Brain pericyte (primary cell): ENCODE data around the gene GFI1.

Experiments
- DNase-seq: peaks from one replicate; pipeline ENCODE4 v3.0.0-alpha.2; 2012; ENCODE audit warnings: low read depth, low spot score

Gene GFI1

GRCh38 chr1:92488416-92488815 is 1.7 kb upstream of the GFI1 start:
- DNase-seq = no peak

DNA sequence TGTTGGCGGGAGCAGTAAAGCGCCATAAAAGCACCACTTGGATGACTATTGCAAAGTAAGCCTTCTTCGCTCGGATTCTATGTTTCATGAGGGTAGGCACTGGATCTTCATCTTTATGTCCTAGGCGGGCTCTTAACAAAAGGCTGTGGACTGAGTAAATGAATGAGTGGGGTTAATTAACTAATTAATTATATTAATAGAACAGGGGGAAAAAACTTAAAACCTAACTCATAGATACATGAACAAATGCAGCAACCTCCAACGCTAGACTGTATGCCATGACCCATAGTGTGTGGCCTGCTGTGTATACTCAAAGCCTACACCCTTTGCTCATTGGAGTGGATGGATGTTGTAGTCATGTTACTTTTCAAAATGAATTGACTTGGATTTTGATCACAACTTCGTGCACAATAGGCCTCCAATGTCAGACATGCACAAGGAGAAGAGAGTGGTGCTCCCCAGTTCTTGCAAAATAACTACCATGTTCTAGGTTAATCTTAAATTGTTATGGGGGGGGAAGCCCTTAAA is 417 bp upstream of the GFI1 start:
- no peak for DNase-seq

DNA sequence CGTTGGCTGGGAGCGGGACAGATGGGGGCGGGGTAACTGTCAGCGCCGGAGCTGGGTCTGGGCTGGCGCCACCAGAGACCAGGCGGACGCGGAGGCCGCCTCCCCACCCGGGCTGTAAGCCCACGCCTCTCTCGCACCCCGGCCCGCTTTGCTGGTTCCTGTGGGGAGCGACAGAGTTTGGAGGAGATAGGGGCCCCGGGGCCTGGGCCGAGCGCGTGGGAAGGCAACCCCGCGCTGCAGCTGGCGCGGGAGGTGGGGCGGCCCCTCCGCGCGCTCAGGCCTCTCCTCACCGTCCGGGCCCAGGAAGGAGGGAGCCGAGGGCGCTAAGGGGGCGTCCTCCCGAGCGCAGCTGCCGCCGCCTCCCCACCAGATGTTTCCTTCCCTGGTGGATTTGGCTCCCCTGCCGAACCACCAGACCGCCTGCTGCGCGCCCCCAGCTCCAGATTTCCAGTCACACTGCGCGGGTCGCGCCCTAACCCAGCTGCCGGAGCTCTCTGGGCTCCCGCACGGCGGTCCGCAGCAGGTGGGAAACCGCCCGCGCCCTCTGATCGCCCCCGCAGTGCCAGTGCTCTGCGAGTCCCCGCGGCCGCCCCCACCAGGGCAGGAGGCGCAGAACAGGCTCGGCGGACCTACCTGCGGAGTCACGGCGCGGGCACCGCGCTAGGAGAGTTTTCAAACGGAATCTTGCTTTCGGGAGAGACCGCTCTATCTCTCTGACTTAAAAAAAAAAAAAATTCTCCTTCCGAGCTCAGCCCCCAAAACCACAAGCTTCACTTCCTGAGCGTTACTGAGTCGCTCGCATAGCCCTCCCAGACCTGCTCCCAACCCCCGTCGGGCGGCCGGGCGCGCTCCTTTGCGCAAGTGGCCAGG is 1.1 kb downstream of the GFI1 start:
- DNase-seq = no peak

DNA sequence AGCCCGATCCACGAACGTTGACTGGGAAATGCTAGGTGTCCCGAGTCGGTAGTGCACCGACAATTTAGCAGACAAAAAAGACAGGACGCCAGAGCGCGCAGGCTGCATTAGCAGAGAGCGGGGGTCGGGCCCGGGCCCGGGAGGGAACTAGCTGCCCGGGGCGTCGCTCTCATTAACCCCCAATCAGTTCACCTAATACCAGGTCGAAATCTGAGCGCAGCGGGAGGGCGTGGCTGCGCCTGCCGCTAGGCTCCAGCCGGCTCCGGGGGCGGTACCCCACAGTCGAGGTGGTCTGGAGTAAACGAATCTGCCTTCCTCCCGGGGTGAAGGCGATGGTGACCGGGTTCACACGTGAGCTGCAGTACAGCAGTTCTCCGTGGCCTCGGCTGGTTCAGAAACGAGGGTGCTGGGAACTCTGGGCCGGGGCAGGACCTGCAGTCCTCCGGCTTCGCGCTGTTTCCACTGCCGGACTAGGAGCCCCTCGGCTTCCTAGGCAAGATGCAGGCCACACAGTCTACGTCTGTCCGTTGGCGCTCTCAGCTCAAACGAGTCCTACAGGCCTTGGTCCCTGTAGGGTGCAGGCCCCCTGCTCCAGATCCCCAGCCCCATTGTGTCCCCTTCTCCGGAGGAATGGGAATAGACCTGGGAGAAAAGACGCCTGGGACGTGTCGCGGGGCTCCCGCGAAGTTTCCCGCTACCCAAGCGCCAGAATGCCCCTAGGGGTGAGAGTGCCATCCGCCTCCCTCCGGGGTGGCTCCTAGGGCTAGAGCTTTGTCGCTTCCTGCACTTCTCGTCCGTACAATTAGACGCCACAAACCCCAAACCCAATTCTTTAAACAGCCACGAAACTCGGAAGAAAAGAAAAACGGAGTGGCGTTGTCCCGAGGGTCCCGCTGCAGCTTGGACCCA is 2.0 kb downstream of the GFI1 start:
- DNase-seq = no peak

DNA sequence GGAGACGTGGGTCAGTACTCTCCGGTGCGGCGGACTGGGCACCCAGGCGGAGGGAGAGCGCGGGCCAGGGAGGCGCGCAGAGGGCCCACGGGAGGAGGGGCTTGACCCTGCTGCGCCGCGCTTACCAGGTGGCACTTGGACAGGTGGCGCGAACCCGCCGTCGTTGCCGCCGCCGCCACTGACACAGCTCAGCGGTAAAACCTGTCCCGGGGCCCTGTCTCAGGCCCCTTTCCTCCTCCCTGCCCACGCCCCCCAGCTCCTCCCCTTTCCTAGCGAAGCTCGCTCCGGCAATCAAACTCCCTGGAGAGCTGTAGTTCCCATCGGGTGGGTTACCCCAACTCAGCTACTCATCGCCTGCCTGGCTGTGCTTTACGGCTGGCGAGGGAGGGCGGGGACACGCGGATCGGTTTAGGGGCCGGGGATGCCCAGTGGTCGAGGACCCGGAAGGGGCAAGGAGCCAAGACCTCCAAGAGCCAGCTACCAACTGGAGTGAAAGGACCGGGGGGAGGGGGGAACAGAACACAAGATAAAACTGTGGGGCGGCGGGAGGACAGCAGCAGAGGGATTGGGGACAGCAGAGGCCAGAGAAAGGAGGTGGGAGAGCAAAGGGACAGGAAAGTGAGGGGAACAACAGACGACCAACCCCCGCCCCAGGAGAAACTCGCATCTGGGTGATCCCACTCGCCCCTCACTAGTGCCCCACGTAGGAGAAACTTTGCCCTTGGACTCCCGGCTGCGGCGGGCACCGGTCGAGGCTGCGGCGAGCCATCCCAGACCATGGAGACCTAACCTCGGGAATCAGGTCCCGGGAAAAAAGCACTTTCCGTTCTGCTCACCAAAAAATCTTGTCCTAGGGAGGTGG is 2.9 kb downstream of the GFI1 start:
- DNase-seq = no peak

- no peak for DNase-seq
These were observed 3.8 kb downstream of the GFI1 start for GRCh38 chr1:92482665-92483609.

DNA sequence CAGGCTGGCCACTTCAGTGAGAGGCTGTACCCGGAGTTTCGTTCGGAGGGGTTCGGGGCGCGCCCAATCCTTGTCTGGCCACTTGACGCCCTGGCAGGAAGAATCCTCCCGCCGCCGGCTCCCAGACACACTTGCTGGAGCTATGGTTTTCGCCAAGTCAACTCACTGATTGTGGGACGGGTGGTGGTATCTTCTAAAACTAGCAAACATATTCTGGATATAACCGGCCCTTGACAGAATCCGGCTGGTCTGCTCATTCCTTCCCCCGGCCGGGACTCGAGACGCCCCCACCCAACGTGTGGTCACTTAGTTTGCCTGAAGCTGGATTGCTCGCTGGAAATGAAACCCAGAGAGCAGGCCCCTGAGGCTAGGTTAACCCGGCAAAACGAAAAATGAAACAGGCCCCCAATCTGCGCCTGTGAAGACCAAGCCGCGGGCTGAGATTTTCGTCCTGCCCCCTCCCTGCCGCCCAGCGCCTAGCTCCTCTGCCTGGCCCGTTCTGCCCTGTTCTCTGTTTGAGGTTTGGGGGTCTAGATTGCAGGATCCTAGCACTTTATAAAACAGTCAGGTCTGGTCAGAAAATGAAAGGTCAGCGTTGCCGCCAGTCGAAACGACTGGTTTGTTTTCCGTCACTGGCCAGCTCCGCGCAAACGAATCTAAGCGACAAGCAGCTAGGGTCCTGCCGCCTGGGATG is 4.6 kb downstream of the GFI1 start:
- DNase-seq = no peak

- no peak for DNase-seq
These were observed 5.2 kb downstream of the GFI1 start for GRCh38 chr1:92481599-92481925.

DNA sequence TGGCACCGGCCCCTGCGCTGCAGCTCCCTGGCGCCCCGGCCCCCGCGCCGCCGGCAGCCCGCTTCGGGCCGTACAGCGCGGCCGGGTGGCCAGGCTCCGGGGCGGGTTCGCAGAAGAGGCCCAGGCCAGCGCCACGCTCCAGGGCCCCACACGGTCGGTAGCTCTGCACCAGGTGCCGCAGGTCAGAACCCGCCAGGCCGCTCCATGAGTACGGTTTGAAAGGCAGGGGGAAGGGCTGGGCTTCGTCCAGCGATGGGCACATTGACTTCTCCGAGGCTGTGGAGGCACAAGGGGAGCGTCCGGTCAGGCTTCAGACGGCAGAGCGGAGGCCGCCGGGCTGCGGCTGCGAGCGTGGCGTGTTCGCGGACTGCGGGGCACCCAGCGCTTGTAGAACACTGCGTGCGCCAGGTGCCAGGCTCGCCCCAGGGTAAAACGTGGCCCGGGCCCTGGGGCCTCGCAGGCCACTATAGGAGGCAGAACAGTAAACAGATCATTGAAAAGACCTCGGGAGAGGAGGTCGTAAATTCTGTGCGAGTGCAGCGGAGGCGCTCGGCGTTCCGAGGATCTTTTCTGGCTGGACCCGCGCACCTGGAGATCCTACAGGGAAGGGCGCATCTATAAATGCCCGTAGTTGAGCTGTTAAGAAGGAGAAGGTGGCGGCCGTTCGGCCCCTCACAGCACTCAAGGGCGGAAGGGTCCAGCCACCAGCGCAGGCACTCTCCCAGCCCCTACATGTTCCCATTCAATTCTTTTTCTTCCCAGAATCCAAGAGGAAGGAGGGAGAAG is 5.7 kb downstream of the GFI1 start:
- DNase-seq = no peak

DNA sequence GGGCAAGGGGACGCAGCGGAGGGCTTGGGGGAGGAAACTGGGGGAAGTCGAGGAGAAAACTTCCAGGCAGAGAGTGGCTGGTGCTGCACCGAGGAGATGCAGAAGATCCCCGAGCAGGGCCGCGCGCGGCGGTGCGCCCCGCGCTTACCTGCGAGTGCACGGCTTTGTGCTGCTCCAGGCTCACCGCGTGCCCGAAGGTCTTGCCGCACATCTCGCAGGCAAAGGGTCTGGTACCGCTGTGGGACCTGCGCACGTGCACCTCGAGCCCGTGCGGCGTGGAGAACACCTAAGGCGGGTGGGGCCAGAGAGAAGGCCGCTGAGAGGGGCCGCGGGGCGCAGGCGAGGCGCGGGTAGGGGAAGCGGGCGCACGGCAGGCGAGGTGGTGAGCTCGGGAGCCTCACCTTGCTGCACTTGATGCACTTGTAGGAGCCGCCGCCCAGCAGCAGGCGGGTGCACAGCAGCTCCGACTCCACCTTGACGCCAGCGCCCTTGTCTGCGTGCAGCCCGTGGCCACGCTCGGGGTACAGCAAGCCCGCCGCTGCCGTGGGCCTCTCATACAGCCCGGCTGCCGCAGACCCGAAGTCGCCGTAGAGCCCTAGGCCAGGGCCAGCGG is 6.4 kb downstream of the GFI1 start:
- DNase-seq = no peak

- no peak for DNase-seq
These were observed 7.1 kb downstream of the GFI1 start for GRCh38 chr1:92479587-92479986.

DNA sequence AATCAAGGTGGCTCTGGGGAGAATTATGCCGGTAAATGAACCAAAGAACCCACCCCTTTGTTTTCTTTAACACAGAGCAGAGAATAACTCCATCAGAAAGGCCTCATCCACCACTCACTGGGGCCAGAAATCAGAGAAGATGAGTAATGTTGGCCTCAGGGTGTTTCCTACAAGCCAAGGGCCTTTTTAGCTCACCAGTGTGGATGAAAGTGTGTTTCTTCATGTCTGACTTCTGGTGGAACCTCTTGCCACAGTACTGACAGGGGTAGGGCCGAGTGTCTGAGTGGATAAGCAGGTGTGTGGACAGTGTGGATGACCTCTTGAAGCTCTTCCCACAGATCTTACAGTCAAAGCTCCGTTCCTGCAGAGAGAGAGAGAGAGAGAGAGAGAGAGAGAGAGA is 8.3 kb downstream of the GFI1 start:
- DNase-seq = no peak

GRCh38 chr1:92476071-92476631 is 10.6 kb downstream of the GFI1 start:
- no peak for DNase-seq

DNA sequence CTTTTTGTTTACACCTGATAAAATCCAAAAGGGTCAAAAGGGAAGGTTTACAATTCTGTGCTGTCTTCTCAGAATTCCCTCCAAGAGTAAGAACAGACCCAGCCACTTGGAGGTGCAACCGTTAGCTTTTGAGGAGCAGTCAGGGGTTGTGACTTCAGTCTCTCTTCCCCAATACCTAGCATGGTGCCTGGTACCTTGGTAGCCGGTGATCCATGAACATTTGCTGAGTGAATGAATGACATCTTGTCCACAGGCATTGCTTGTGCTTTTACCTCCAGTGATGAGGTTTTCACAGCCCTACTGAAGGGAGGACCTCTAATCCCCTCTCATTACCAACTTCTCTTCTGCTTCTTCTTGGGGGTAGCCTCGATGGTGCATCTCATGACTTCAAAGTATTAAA is 11.7 kb downstream of the GFI1 start:
- no peak for DNase-seq

GRCh38 chr1:92473781-92474495 is 12.8 kb downstream of the GFI1 start:
- no peak for DNase-seq

DNA sequence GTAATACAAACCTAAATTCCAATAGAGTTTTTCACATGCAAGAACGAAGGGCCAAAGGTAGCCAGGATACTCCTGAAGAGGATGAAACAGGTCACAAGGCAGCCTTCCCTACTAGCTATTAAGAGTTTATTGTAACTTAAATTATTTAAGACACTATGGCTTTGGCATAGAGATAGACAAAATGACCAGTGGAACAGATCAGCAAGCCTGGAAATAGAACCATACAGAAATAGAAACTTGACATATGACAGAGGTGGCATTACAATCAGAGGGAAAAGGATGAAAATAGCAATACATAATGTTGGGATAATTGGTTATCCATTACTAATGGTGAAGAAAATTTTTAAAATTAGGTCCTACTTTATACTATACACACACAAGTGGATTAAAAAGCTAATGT is 16.5 kb downstream of the GFI1 start:
- no peak for DNase-seq

GRCh38 chr1:92466683-92467352 is 19.9 kb downstream of the GFI1 start:
- no peak for DNase-seq
